ENCODE results near the gene USP21. TPM values are rescaled to one million over a fixed set of nuclear protein-coding genes. Genes with fewer than 3 reads are reported as not detected.

The USP21 gene
- total and polyA plus RNA-seq, 2 of the 13 experiments (the other 11 are each of a cell fraction or from before 2014, with no cell fraction given): 10.1 to 33.1 TPM

- 88% methylated on average over 4 of the region's 4 CpGs for WGBS (ENCODE audit: low lambda C conversion rate)
- Histone ChIP-seq H3K9ac (ENCODE audit: insufficient read depth, low read depth, low read length) (no peak overlapping the region), H3K4me1 (ENCODE audit: insufficient read depth, low read length) (peaks cover 13% of the 10 kb centered on the region), H3K9me3 (ENCODE audit: low read length) (no peaks in the 10 kb centered on the region), H3K27ac (ENCODE audit: extremely low read length, insufficient read depth, low read length) (no peak overlapping the region), H2AFZ (ENCODE audit: low read length) (no peak overlapping the region), H3K4me2 (ENCODE audit: low read depth, low read length) (no peak overlapping the region), H3K36me3 (replicated peaks in 1 of 2; ENCODE audit: control insufficient read depth in 1 of 2, insufficient read depth in 2 of 2, low read length in 2 of 2) (peaks cover 11 to 43% of the 10 kb centered on the region in 2 experiments), H4K20me1 (ENCODE audit: insufficient read depth, low read length) (no peaks in the 10 kb centered on the region), H3K4me3 (replicated peaks in 1 of 3; ENCODE audit: insufficient read depth in 1 of 3, low read depth in 2 of 3, low read length in 3 of 3) (no peak overlapping the region), H3K27me3 (ENCODE audit: control insufficient read depth in 1 of 2, insufficient read depth in 2 of 2, low read length in 2 of 2) (no peaks in the 10 kb centered on the region; a peak in 1 of 5 replicates), H3K79me2 (ENCODE audit: insufficient read depth, low read length) (peaks cover 10% of the 10 kb centered on the region)
- intact Hi-C loops (cut with micrococcal nuclease; ENCODE audit: unreplicated experiment) (no loop called here), in situ Hi-C loops (cut with HindIII; ENCODE audit: extremely low pct_ligation_motif_present, low pct_unique_long_range_greater_than_20kb) (no loop called here)
- no peak for DNase-seq (ENCODE audit: low spot score)
- CTCF ChIA-PET (ENCODE audit: low intra/inter-chr PET ratio, low total read pairs): no interaction called here
- no peak for TF ChIP-seq MLLT10 (CRISPR knock-in tag; IDR thresholded peaks at IDR 0.05)
- TF ChIP-seq ATF6 (CRISPR knock-in tag; conservative IDR thresholded peaks at IDR 0.05): no peak
- TF ChIP-seq ZMAT5 (CRISPR knock-in tag; IDR thresholded peaks at IDR 0.05; ENCODE audit: borderline replicate concordance, low read depth): no peak
- no peak for TF ChIP-seq ZNF362 (CRISPR knock-in tag; IDR thresholded peaks at IDR 0.05; ENCODE audit: borderline replicate concordance)
- no peak for TF ChIP-seq MTA3 (CRISPR knock-in tag; IDR thresholded peaks at IDR 0.05)
- TF ChIP-seq FOXO4 (CRISPR knock-in tag; conservative IDR thresholded peaks at IDR 0.05): no peak
- TF ChIP-seq ZMYM3 (CRISPR knock-in tag; IDR thresholded peaks at IDR 0.05): no peak
- no peak for TF ChIP-seq ELK4 (CRISPR knock-in tag; IDR thresholded peaks at IDR 0.05; ENCODE audit: borderline replicate concordance)
- no peak for TF ChIP-seq ZNF260 (CRISPR knock-in tag; IDR thresholded peaks at IDR 0.05; ENCODE audit: borderline replicate concordance, low read depth)
- FAIRE-seq: no peak
- no TSS peak for BruUV-seq (replicated peaks)
- POLR2A ChIA-PET: no interaction called here
- no peak for ATAC-seq
These were observed 13.6 kb downstream of the USP21 start for GRCh38 chr1:161172776-161173376.
